Neural cell (in vitro differentiated cells): ENCODE data around the gene MRPL23.

Source experiments
- EP300 ChIP-seq: fragments of 450-650 bp; conservative IDR thresholded peaks from 2 replicates; pipeline ENCODE4 v1.6.1; 2014; ENCODE audit warnings: antibody characterized with exemption, mild to moderate bottlenecking, moderate library complexity; ENCODE audit not compliant: poor library complexity, severe bottlenecking
- EZH2 ChIP-seq: fragments of 200-600, 300-800 bp; shearing (Covaris generic), sonication (generic); IDR thresholded peaks from 2 replicates; pipeline ENCODE4 v1.6.1; 2014; ENCODE audit warnings: antibody characterized with exemption, low read length, borderline replicate concordance, mild to moderate bottlenecking; ENCODE audit not compliant: insufficient read depth, poor library complexity, severe bottlenecking
- POLR2AphosphoS5 ChIP-seq: IDR thresholded peaks from 2 replicates; pipeline ENCODE4 v1.6.1; 2012
- RAD21 ChIP-seq: fragments of 450-650 bp; conservative IDR thresholded peaks from 2 replicates; pipeline ENCODE4 v1.6.1; 2014; ENCODE audit warnings: antibody characterized with exemption, mild to moderate bottlenecking, moderate library complexity
- TAF1 ChIP-seq: IDR thresholded peaks from 2 replicates; pipeline ENCODE4 v1.6.1; 2012; ENCODE audit warnings: low read depth
- TF ChIP-seq, protein P1 (sequence below): fragments of 450-650 bp; IDR thresholded peaks from 2 replicates; pipeline ENCODE4 v1.5.1; 2014; ENCODE audit warnings: antibody characterized with exemption, mild to moderate bottlenecking, moderate library complexity; ENCODE audit not compliant: poor library complexity, severe bottlenecking
- TF ChIP-seq, protein P2 (sequence below): IDR thresholded peaks from 2 replicates; pipeline ENCODE4 v1.6.1; 2012; ENCODE audit warnings: borderline replicate concordance

DNA sequence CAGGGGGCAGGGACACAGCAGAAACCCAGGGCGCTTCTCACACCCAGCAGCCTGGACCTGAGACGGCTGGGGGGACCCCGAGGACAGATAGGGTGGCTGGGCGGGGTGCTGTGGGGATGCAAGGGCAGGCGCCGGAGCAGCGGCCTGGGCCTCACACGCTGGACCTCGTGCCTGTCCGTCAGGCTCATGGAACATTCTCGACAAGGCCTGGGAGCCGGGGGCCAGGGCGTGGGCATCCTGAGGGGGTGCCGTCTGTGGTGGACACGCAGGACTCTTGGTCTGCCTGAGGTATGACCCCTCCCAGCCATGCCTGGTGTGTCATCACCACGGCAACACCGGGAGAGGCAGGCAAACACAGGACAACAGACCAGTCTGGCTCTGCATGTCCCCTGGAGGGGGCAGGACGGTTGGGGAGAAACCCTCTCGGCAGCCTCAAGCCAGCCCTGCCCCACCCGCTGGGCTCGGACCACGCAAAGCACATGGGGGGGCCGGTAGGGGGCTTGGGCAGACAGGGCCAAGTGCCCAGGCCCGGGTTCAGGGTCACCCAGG, 21.4 kb downstream of the MRPL23 start:
- TF ChIP-seq, protein P1, sequence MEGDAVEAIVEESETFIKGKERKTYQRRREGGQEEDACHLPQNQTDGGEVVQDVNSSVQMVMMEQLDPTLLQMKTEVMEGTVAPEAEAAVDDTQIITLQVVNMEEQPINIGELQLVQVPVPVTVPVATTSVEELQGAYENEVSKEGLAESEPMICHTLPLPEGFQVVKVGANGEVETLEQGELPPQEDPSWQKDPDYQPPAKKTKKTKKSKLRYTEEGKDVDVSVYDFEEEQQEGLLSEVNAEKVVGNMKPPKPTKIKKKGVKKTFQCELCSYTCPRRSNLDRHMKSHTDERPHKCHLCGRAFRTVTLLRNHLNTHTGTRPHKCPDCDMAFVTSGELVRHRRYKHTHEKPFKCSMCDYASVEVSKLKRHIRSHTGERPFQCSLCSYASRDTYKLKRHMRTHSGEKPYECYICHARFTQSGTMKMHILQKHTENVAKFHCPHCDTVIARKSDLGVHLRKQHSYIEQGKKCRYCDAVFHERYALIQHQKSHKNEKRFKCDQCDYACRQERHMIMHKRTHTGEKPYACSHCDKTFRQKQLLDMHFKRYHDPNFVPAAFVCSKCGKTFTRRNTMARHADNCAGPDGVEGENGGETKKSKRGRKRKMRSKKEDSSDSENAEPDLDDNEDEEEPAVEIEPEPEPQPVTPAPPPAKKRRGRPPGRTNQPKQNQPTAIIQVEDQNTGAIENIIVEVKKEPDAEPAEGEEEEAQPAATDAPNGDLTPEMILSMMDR: no peak
- TF ChIP-seq TAF1 (no peak), EP300 (no peak), POLR2AphosphoS5 (no peak), EZH2 (no peak), RAD21 (no peak)
- TF ChIP-seq, protein P2, sequence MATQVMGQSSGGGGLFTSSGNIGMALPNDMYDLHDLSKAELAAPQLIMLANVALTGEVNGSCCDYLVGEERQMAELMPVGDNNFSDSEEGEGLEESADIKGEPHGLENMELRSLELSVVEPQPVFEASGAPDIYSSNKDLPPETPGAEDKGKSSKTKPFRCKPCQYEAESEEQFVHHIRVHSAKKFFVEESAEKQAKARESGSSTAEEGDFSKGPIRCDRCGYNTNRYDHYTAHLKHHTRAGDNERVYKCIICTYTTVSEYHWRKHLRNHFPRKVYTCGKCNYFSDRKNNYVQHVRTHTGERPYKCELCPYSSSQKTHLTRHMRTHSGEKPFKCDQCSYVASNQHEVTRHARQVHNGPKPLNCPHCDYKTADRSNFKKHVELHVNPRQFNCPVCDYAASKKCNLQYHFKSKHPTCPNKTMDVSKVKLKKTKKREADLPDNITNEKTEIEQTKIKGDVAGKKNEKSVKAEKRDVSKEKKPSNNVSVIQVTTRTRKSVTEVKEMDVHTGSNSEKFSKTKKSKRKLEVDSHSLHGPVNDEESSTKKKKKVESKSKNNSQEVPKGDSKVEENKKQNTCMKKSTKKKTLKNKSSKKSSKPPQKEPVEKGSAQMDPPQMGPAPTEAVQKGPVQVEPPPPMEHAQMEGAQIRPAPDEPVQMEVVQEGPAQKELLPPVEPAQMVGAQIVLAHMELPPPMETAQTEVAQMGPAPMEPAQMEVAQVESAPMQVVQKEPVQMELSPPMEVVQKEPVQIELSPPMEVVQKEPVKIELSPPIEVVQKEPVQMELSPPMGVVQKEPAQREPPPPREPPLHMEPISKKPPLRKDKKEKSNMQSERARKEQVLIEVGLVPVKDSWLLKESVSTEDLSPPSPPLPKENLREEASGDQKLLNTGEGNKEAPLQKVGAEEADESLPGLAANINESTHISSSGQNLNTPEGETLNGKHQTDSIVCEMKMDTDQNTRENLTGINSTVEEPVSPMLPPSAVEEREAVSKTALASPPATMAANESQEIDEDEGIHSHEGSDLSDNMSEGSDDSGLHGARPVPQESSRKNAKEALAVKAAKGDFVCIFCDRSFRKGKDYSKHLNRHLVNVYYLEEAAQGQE: no peak
